GM12878 (cell line): ENCODE results near the gene GPR4. TPM values are rescaled to one million over a fixed set of nuclear protein-coding genes. Genes with fewer than 3 reads are reported as not detected.

Experiments used
- ATAC-seq: fragments of 200-7000 bp; cut with Tn5 transposase; 3 replicates; pipeline ENCODE4 v1.9.1; 2020; ENCODE audit warnings: mild to moderate bottlenecking, moderate library complexity
- BruUV-seq: library from RNA; stranded (reverse); fragments of 400-500 nt; replicated peaks from 2 replicates; lab custom pipeline; 2021; lab: Mats Ljungman, UMichigan
- CTCF ChIA-PET: fragments of 300-600 bp; sonication (Branson Sonifier 250); formaldehyde crosslinking; extraction: SDS; loops from one replicate; lab custom pipeline; 2021; ENCODE audit warnings: inconsistent platforms; lab: Yijun Ruan, JAX
- POLR2A ChIA-PET: fragments of 350-600 bp; formaldehyde crosslinking; extraction: SDS; loops from one replicate; lab custom pipeline; 2021; ENCODE audit warnings: inconsistent platforms; lab: Charles Lee
- RAD21 ChIA-PET: fragments of 300-600 bp; sonication (Branson Sonifier 250); formaldehyde crosslinking; loops from one replicate; lab custom pipeline; 2023; ENCODE audit warnings: antibody characterized with exemption; ENCODE audit not compliant: unreplicated experiment; lab: Charles Lee
- SMC1A ChIA-PET: fragments of 300-600 bp; sonication (Branson Sonifier 250); formaldehyde crosslinking; loops from one replicate; lab custom pipeline; 2023; ENCODE audit not compliant: unreplicated experiment, uncharacterized antibody; lab: Charles Lee
- DNase-seq: peaks from one replicate; pipeline ENCODE4 v3.0.0-alpha.2; 2011; ENCODE audit warnings: low read depth, low spot score
- FAIRE-seq: peaks from 3 replicates; lab custom pipeline; 2011; peaks lifted over from hg19 to GRCh38; lab: Jason Lieb, UNC
- H2AFZ ChIP-seq: 2 replicates; pipeline ENCODE4 v1.6.0; 2011; ENCODE audit warnings: low read depth, low read length, control low read depth; ENCODE audit not compliant: control insufficient read depth
- H3K27ac ChIP-seq: 2 replicates; pipeline ENCODE4 v1.5.1; 2011; ENCODE audit warnings: control low read depth; ENCODE audit not compliant: control insufficient read depth, insufficient read depth
- H3K27me3 ChIP-seq, 2 experiments: replicated peaks in 1 of 2; 2 replicates each; pipeline versions ENCODE4 v1.6.0 to v1.6.1; 2011; ENCODE audit warnings: low read length in 1 of 2; ENCODE audit not compliant: control insufficient read depth in 2 of 2, insufficient read depth in 2 of 2
- H3K36me3 ChIP-seq, 2 experiments: 2 replicates each; pipeline ENCODE4 v1.5.1; 2011; ENCODE audit warnings: low read length in 1 of 2; ENCODE audit not compliant: control insufficient read depth in 2 of 2, insufficient read depth in 2 of 2
- H3K4me1 ChIP-seq: 2 replicates; pipeline ENCODE4 v1.6.1; 2011; ENCODE audit warnings: mild to moderate bottlenecking, low read length, moderate library complexity, mixed read lengths; ENCODE audit not compliant: control insufficient read depth, insufficient read depth
- H3K4me2 ChIP-seq: 2 replicates; pipeline ENCODE4 v1.6.0; 2011; ENCODE audit warnings: control low read depth; ENCODE audit not compliant: control insufficient read depth, insufficient read depth
- H3K4me3 ChIP-seq: fragments of 200-600 bp; sonication (generic); 2 replicates; pipeline ENCODE4 v1.5.1; 2016
- H3K79me2 ChIP-seq: 2 replicates; pipeline ENCODE4 v1.6.0; 2011; ENCODE audit warnings: low read length; ENCODE audit not compliant: control insufficient read depth, insufficient read depth
- H3K9ac ChIP-seq: 2 replicates; pipeline ENCODE4 v1.8.0; 2011; ENCODE audit warnings: low read length, control low read depth, mixed read lengths; ENCODE audit not compliant: control insufficient read depth, insufficient read depth
- H3K9me3 ChIP-seq: replicated peaks from 3 replicates; pipeline ENCODE4 v1.5.1; 2011; ENCODE audit warnings: mild to moderate bottlenecking, low read length; ENCODE audit not compliant: control insufficient read depth, insufficient read depth
- H4K20me1 ChIP-seq: 2 replicates; pipeline ENCODE4 v1.6.0; 2011; ENCODE audit not compliant: control insufficient read depth, insufficient read depth
- ASH2L ChIP-seq: fragments of 300-600, 200-600 bp; sonication (generic); IDR thresholded peaks from 2 replicates; pipeline ENCODE4 v1.6.1; 2017; ENCODE audit warnings: low read depth, mild to moderate bottlenecking, borderline replicate concordance
- DPF2 ChIP-seq: fragments of 450-650 bp; IDR thresholded peaks from 2 replicates; pipeline ENCODE4 v1.6.1; 2017; ENCODE audit warnings: mild to moderate bottlenecking
- IKZF2 ChIP-seq, 2 experiments: fragments of 450-650 bp; IDR thresholded peaks; 2 replicates each; pipeline ENCODE4 v1.6.1; 2017; ENCODE audit warnings: mild to moderate bottlenecking in 2 of 2, moderate library complexity in 2 of 2
- JUNB ChIP-seq: IDR thresholded peaks from 2 replicates; pipeline ENCODE4 v1.6.1; 2016; ENCODE audit warnings: antibody characterized with exemption, mild to moderate bottlenecking
- MTA3 ChIP-seq: IDR thresholded peaks from 2 replicates; pipeline ENCODE4 v1.6.1; 2012; ENCODE audit warnings: low read length, inconsistent platforms, borderline replicate concordance
- NFIC ChIP-seq: IDR thresholded peaks from 2 replicates; pipeline ENCODE4 v1.6.1; 2012; ENCODE audit warnings: low read depth, mild to moderate bottlenecking, inconsistent platforms, low read length, moderate library complexity
- NRF1 ChIP-seq: conservative IDR thresholded peaks from 2 replicates; pipeline ENCODE4 v1.6.1; 2011; ENCODE audit warnings: mild to moderate bottlenecking, low read depth, low read length, improper control_type of control experiment
- POLR2AphosphoS5 ChIP-seq: IDR thresholded peaks from 2 replicates; pipeline ENCODE4 v1.6.1; 2011; ENCODE audit warnings: mild to moderate bottlenecking, low read length, inconsistent platforms
- RAD21 ChIP-seq: IDR thresholded peaks from 2 replicates; pipeline ENCODE4 v1.6.1; 2011; ENCODE audit warnings: mild to moderate bottlenecking, low read depth, low read length, moderate library complexity; ENCODE audit not compliant: insufficient read depth
- RUNX3 ChIP-seq: IDR thresholded peaks from 2 replicates; pipeline ENCODE4 v1.6.1; 2012; ENCODE audit warnings: low read length, inconsistent platforms
- SMC3 ChIP-seq: IDR thresholded peaks from 2 replicates; pipeline ENCODE4 v1.6.1; 2011; ENCODE audit warnings: low read length, improper control_type of control experiment, borderline replicate concordance
- YY1 ChIP-seq: IDR thresholded peaks from 2 replicates; pipeline ENCODE4 v1.6.1; 2011; ENCODE audit warnings: low read depth, mild to moderate bottlenecking, low read length
- ZSCAN29 ChIP-seq: fragments of 450-650 bp; IDR thresholded peaks from 2 replicates; pipeline ENCODE4 v1.6.1; 2017; ENCODE audit warnings: mild to moderate bottlenecking, moderate library complexity
- WGBS: methylation state at CpG from one replicate; pipeline ENCODE4 v1.1.6; 2016; ENCODE audit warnings: low lambda C conversion rate; ENCODE audit not compliant: insufficient replicate concordance, insufficient coverage; ENCODE audit errors: missing lambda C conversion rate; 5-methylcytosine and 5-hydroxymethylcytosine counted together
- in situ Hi-C: fragments of 300-500 bp; cut with MboI; formaldehyde crosslinking; loops from 9 replicates; pipeline ENCODE4 v1.14.3; 2018; ENCODE audit warnings: mixed read lengths
- intact Hi-C: fragments of 100-400 bp; cut with micrococcal nuclease; formaldehyde crosslinking; loops from one replicate; pipeline ENCODE4 v1.14.2; 2022; ENCODE audit not compliant: unreplicated experiment
- polyA plus RNA-seq, 11 experiments: library from polyadenylated mRNA; depleted of rRNA in 4 of 11; unstranded in 6 of 11; stranded (reverse) in 5 of 11; fragments of >200 nt; fragmentation: Nextera tagmentation in 4 of 11; fragmentation: Illumina TruSeq in 1 of 11; extraction: Ambion mirVana in 4 of 11; extraction: Trizol in 1 of 11; gene quantifications; 1 replicate in 1 of 11; 2 replicates in 10 of 11; pipeline versions ENCODE4 v1.2.1 to v1.2.3, GENCODE V29; 2011 to 2016; ENCODE audit warnings: inconsistent platforms in 2 of 11, missing spikeins in 2 of 11, low read depth in 1 of 11
- total RNA-seq, 4 experiments: library from RNA; depleted of rRNA in 3 of 4; stranded (reverse); fragments of >200 nt in 3 of 4; fragmentation: Illumina TruSeq in 1 of 4; extraction: Trizol in 1 of 4; gene quantifications; 2 replicates each; pipeline versions ENCODE4 v1.2.1 to v1.2.3, GENCODE V29; 2013 to 2021
- TF ChIP-seq, protein P1 (sequence below): IDR thresholded peaks from 2 replicates; pipeline ENCODE4 v1.6.1; 2011; ENCODE audit warnings: borderline replicate concordance, low read depth, mild to moderate bottlenecking, moderate library complexity, mixed read lengths, low read length; ENCODE audit not compliant: insufficient read depth; ENCODE audit errors: extremely low read length
- TF ChIP-seq, protein P2 (sequence below), 3 experiments: IDR thresholded peaks in 2 of 3; conservative IDR thresholded peaks in 1 of 3; 2 replicates each; pipeline ENCODE4 v1.5.1; 2011; ENCODE audit warnings: low read depth in 3 of 3, low read length in 3 of 3, mild to moderate bottlenecking in 3 of 3, control low read depth in 2 of 3, moderate library complexity in 2 of 3, inconsistent platforms in 1 of 3, mixed read lengths in 1 of 3; ENCODE audit not compliant: control insufficient read depth in 2 of 3, insufficient read depth in 1 of 3; ENCODE audit errors: extremely low read depth in 1 of 3

GPR4 gene
- total and polyA plus RNA-seq, 10 of the 15 experiments (the other 5 are each of a cell fraction or from before 2014, with no cell fraction given), result not detected

DNA sequence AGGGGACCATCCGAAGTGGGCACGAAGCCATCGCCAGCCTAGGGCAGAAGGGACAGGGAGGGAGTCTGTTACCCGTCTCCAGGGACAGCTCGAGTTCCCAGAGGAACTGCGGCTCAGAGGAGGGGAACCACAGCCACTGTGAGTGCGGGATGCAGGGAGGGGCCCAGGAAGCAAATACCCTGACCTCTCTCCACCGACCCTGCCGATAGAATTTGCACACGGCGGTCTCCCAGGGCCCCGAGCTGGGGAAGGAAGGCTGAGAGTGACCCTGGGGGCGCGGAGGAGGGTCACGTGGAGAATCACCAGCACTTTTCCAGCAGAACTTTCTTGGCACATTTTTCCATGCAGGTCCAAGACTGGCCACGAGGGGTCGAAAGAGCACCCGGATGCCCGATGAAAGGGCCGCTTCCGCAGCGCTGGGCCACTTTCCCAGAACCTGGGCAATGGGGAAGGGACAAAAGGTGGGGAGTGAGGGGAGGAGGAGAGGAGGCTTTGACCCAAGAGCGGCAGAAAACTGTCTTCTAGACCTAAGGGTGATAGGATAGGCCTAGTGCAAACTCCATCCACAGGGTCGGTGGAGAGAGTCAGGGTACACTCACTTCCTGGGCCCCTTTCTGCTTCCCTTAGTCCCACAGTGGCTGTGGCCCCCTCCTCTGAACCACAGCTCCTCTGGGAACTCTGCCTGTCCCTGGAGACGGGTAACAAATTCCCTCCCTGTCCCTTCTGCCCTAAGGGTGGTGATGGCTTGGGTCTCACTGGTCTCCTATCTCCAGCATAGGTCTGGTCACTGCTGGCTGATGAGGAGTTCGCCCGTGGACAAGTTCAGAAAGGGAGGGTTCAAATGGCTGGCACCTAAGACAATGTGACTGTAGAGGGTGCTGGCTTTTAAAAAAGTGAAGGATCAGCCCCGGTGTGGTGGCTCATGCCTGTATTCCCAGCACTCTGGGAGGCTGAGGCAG lies 5.3 kb upstream of the GPR4 start:
- peak overlapping the region; percentile 82 for H3K4me2 ChIP-seq
- in situ Hi-C loops, result no loop called here
- no peaks in the 10 kb centered on the region for H4K20me1 ChIP-seq
- peaks cover 1 to 6% of the 10 kb centered on the region in 2 experiments; a peak in 1 of 4 replicates for H3K36me3 ChIP-seq
- H3K4me1 ChIP-seq, result peaks cover 8% of the 10 kb centered on the region
- ChIA-PET SMC1A (interaction anchor here (2.0 to 5.2 kb wide), 2 partner anchors 34 to 38 kb away, joined by 11 to 27 read pairs; no protein-coding TSS in a partner anchor), CTCF (interaction anchor here (1.1 to 3.5 kb wide), 6 partner anchors 14 to 140 kb away, joined by 3 to 30 read pairs (median 4); no protein-coding TSS in a partner anchor), RAD21 (interaction anchor here (4.3 kb wide), 1 partner anchor 35 kb away, joined by 29 read pairs; no protein-coding TSS in a partner anchor), POLR2A (interaction anchor here (0.6 kb wide), 1 partner anchor 34 kb away, joined by 5 read pairs; no protein-coding TSS in a partner anchor)
- no peaks in the 10 kb centered on the region; the same call in 2 of the 3 replicates for H3K9me3 ChIP-seq
- intact Hi-C loops, result loop anchor here (1.0 kb wide), 1 partner anchor 35 kb away; no protein-coding TSS in a partner anchor
- no TSS peak for BruUV-seq
- ATAC-seq, result peak; percentile 80
- peaks cover 0 to under 1% of the 10 kb centered on the region in 2 experiments; a peak in 2 of 4 replicates for H3K27me3 ChIP-seq
- WGBS, result 23% methylated on average over 28 of the region's 28 CpGs
- peak overlapping the region; percentile 48 for H3K9ac ChIP-seq
- FAIRE-seq, result peak; percentile 47
- no peak overlapping the region for H3K4me3 ChIP-seq
- H3K27ac ChIP-seq, result peak overlapping the region; percentile 48
- H3K79me2 ChIP-seq, result no peaks in the 10 kb centered on the region
- DNase-seq, result no peak
- peak overlapping the region; percentile 90 for H2AFZ ChIP-seq
- no peak for TF ChIP-seq NRF1
- TF ChIP-seq SMC3, result peak; percentile 79
- TF ChIP-seq, protein P1, sequence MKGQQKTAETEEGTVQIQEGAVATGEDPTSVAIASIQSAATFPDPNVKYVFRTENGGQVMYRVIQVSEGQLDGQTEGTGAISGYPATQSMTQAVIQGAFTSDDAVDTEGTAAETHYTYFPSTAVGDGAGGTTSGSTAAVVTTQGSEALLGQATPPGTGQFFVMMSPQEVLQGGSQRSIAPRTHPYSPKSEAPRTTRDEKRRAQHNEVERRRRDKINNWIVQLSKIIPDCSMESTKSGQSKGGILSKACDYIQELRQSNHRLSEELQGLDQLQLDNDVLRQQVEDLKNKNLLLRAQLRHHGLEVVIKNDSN, result peak; percentile 32
- TF ChIP-seq DPF2, result 0 out of 2 replicates have a peak, but pooled peaks have one; percentile 14
- TF ChIP-seq RUNX3, result no peak
- no peak for TF ChIP-seq ASH2L
- TF ChIP-seq MTA3, result no peak
- peak; percentile 66 for TF ChIP-seq RAD21
- TF ChIP-seq, protein P2, sequence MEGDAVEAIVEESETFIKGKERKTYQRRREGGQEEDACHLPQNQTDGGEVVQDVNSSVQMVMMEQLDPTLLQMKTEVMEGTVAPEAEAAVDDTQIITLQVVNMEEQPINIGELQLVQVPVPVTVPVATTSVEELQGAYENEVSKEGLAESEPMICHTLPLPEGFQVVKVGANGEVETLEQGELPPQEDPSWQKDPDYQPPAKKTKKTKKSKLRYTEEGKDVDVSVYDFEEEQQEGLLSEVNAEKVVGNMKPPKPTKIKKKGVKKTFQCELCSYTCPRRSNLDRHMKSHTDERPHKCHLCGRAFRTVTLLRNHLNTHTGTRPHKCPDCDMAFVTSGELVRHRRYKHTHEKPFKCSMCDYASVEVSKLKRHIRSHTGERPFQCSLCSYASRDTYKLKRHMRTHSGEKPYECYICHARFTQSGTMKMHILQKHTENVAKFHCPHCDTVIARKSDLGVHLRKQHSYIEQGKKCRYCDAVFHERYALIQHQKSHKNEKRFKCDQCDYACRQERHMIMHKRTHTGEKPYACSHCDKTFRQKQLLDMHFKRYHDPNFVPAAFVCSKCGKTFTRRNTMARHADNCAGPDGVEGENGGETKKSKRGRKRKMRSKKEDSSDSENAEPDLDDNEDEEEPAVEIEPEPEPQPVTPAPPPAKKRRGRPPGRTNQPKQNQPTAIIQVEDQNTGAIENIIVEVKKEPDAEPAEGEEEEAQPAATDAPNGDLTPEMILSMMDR (IDR thresholded peaks at IDR 0.05 in 2 of 3, conservative IDR thresholded peaks at IDR 0.05 in 1 of 3; ENCODE audit: control insufficient read depth in 2 of 3, extremely low read depth in 1 of 3, insufficient read depth in 1 of 3, low read depth in 3 of 3, low read length in 3 of 3), result peak; percentile 80 to 85 (median 83)
- TF ChIP-seq IKZF2 (IDR thresholded peaks at IDR 0.05), result peak; percentile 90 to 93
- TF ChIP-seq NFIC, result no peak
- TF ChIP-seq YY1, result 0 out of 2 replicates have a peak, but pooled peaks have one; percentile 14
- no peak for TF ChIP-seq JUNB
- no peak for TF ChIP-seq ZSCAN29
- no peak for TF ChIP-seq POLR2AphosphoS5
